ENCODE results near the gene VPS35L.

VPS35L gene

DNA sequence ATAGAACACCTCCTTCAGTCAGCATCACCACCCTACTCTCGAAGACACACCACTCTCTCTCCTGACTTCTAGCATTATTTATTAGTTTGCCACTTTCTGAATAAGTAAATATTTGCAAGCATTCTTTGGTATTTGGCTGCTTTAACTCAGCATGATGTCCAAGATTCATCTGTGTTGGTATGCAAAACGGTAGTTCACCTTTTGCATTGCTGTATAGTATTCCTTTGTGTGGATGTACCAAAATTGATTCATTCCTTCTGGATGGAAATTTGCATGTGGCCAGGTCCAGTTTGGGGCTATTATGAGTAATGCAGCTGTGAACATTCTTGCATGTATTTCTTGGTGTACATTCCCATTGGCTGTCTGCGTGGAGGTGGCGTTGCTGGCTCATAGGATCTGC lies 129.7 kb downstream of the VPS35L start:
- H2BK120ac ChIP-seq (ENCODE audit: insufficient read depth, low read length, poor library complexity): no peak overlapping the region
- peaks cover 7% of the 10 kb centered on the region for H3K79me1 ChIP-seq (ENCODE audit: low read length)
- H3K4me1 ChIP-seq (ENCODE audit: control insufficient read depth in 1 of 2, insufficient read depth in 2 of 2, low read length in 2 of 2): peaks cover 22% of the 10 kb centered on the region in 2 experiments
- no peak overlapping the region for H4K12ac ChIP-seq (ENCODE audit: low read depth, low read length)
- no peak overlapping the region for H3K4me3 ChIP-seq (ENCODE audit: low read depth, low read length)
- DNase-seq: no peak
- no peak overlapping the region for H3K14ac ChIP-seq (ENCODE audit: low read length)
- no peak overlapping the region for H2BK12ac ChIP-seq (ENCODE audit: low read length)
- no peak overlapping the region for H4K91ac ChIP-seq (ENCODE audit: low read depth, low read length)
- H3K27me3 ChIP-seq (ENCODE audit: insufficient read depth, low read length): no peaks in the 10 kb centered on the region
- H3K4ac ChIP-seq (ENCODE audit: low read depth, low read length): no peak overlapping the region
- no peak overlapping the region for H2AK5ac ChIP-seq (ENCODE audit: low read length)
- H3K36me3 ChIP-seq (ENCODE audit: control insufficient read depth in 1 of 2, insufficient read depth in 2 of 2, low read length in 2 of 2): peaks cover 8 to 15% of the 10 kb centered on the region in 2 experiments
- no peak overlapping the region for H3K4me2 ChIP-seq (ENCODE audit: low read length)
- no peak overlapping the region for H3K18ac ChIP-seq (ENCODE audit: low read length)
- WGBS (ENCODE audit: extremely low coverage, insufficient coverage, insufficient read length): no CpG with 5 or more reads among the region's 4 CpGs
- H3K79me2 ChIP-seq (ENCODE audit: control insufficient read depth, insufficient read depth, low read length, poor library complexity): no peaks in the 10 kb centered on the region
- no peak overlapping the region for H4K8ac ChIP-seq (ENCODE audit: low read depth, low read length)
- no peak overlapping the region for H3K23ac ChIP-seq (ENCODE audit: low read length)
- H2BK5ac ChIP-seq (ENCODE audit: low read depth, low read length, poor library complexity): no peak overlapping the region
- no peak overlapping the region for H2AFZ ChIP-seq (ENCODE audit: insufficient read depth, low read length, poor library complexity)
- no peak overlapping the region for H3K27ac ChIP-seq (ENCODE audit: low read depth, low read length)
- H3K9ac ChIP-seq (ENCODE audit: low read length): no peak overlapping the region
- no peaks in the 10 kb centered on the region for H3K9me3 ChIP-seq (ENCODE audit: insufficient read depth, low read depth, low read length)

DNA sequence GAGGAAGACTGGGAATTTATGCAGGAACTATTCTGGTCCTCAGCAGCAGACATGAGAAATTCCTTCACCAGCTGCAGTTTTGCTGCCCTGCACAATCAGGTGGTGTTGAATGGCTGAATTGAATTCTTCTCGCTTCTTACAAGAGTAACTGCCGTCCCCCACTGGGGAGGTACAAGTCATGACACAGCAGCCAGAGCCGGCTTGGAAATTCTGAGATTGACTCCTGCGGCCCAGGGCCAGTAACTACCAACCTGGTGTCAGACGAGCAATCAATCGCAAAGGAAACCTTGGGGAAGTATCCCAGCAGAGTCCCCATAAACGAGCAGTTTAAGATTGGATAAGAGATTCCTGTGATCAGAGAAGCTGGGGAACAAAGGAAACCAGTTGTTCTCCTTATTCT lies 131.8 kb downstream of the VPS35L start:
- WGBS (ENCODE audit: extremely low coverage, insufficient coverage, insufficient read length): no CpG with 5 or more reads among the region's 7 CpGs
- Histone ChIP-seq H2BK120ac (ENCODE audit: insufficient read depth, low read length, poor library complexity) (no peak overlapping the region), H3K4me2 (ENCODE audit: low read length) (no peak overlapping the region), H2AK5ac (ENCODE audit: low read length) (no peak overlapping the region), H2BK12ac (ENCODE audit: low read length) (no peak overlapping the region), H4K91ac (ENCODE audit: low read depth, low read length) (no peak overlapping the region), H3K36me3 (ENCODE audit: control insufficient read depth in 1 of 2, insufficient read depth in 2 of 2, low read length in 2 of 2) (peaks cover 17 to 24% of the 10 kb centered on the region in 2 experiments), H3K23ac (ENCODE audit: low read length) (no peak overlapping the region), H3K4ac (ENCODE audit: low read depth, low read length) (no peak overlapping the region), H3K4me3 (ENCODE audit: low read depth, low read length) (no peak overlapping the region), H3K9ac (ENCODE audit: low read length) (no peak overlapping the region), H4K12ac (ENCODE audit: low read depth, low read length) (no peak overlapping the region), H3K14ac (ENCODE audit: low read length) (no peak overlapping the region), H3K4me1 (ENCODE audit: control insufficient read depth in 1 of 2, insufficient read depth in 2 of 2, low read length in 2 of 2) (peaks cover 13 to 17% of the 10 kb centered on the region in 2 experiments), H3K27ac (ENCODE audit: low read depth, low read length) (peak overlapping the region; percentile 70), H3K18ac (ENCODE audit: low read length) (no peak overlapping the region), H3K79me2 (ENCODE audit: control insufficient read depth, insufficient read depth, low read length, poor library complexity) (no peaks in the 10 kb centered on the region), H3K9me3 (ENCODE audit: insufficient read depth, low read depth, low read length) (peaks cover 1% of the 10 kb centered on the region), H3K27me3 (ENCODE audit: insufficient read depth, low read length) (no peaks in the 10 kb centered on the region), H4K8ac (ENCODE audit: low read depth, low read length) (no peak overlapping the region), H3K79me1 (ENCODE audit: low read length) (peaks cover 4% of the 10 kb centered on the region), H2AFZ (ENCODE audit: insufficient read depth, low read length, poor library complexity) (no peak overlapping the region), H2BK5ac (ENCODE audit: low read depth, low read length, poor library complexity) (peak overlapping the region; percentile 6)
- no peak for DNase-seq

DNA sequence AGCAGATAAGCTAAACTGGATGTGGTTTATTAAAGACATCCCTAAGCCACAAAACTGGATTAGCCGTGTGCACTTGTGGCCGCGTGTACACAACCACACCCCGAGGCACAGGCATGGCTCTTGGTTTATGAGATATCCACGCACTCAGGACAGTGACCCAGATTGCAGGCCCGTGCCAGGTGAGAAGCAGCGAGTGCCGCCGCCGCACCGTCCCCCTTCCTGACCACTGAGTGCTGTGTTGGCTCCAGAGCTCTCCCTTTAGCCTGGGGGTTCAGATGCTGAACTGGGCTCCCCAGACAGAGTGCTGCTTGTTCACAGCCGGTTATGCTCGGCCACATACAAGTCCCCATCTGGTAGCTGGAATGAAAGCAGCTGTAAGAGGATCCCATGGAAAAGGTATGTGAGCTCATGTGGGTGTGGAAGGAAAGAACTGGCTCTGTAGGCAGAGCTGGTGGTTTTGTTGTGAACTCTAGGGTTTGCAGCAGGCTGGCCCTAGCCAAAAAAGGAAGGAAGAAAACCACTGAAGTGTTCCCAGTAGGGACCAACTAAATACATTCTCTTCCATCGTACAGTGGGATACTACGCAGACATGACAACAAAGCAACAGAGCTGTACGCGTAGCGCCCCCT lies 133.0 kb downstream of the VPS35L start:
- H3K9ac ChIP-seq (ENCODE audit: low read length): no peak overlapping the region
- H3K18ac ChIP-seq (ENCODE audit: low read length): no peak overlapping the region
- no peak overlapping the region for H3K4ac ChIP-seq (ENCODE audit: low read depth, low read length)
- no CpG with 5 or more reads among the region's 18 CpGs for WGBS (ENCODE audit: extremely low coverage, insufficient coverage, insufficient read length)
- peak overlapping the region; percentile 6 for H3K27ac ChIP-seq (ENCODE audit: low read depth, low read length)
- no peak overlapping the region for H3K23ac ChIP-seq (ENCODE audit: low read length)
- H3K14ac ChIP-seq (ENCODE audit: low read length): no peak overlapping the region
- no peak overlapping the region for H2BK120ac ChIP-seq (ENCODE audit: insufficient read depth, low read length, poor library complexity)
- no peak for DNase-seq
- no peak overlapping the region for H3K4me2 ChIP-seq (ENCODE audit: low read length)
- H4K91ac ChIP-seq (ENCODE audit: low read depth, low read length): peak overlapping the region; percentile 8
- H3K79me2 ChIP-seq (ENCODE audit: control insufficient read depth, insufficient read depth, low read length, poor library complexity): no peaks in the 10 kb centered on the region
- no peak overlapping the region for H3K4me3 ChIP-seq (ENCODE audit: low read depth, low read length)
- H2BK12ac ChIP-seq (ENCODE audit: low read length): peak overlapping the region; percentile 33
- no peak overlapping the region for H2AFZ ChIP-seq (ENCODE audit: insufficient read depth, low read length, poor library complexity)
- no peak overlapping the region for H2BK5ac ChIP-seq (ENCODE audit: low read depth, low read length, poor library complexity)
- no peak overlapping the region for H4K12ac ChIP-seq (ENCODE audit: low read depth, low read length)
- H3K36me3 ChIP-seq (ENCODE audit: control insufficient read depth in 1 of 2, insufficient read depth in 2 of 2, low read length in 2 of 2): peaks cover 13 to 21% of the 10 kb centered on the region in 2 experiments
- no peak overlapping the region for H2AK5ac ChIP-seq (ENCODE audit: low read length)
- H3K9me3 ChIP-seq (ENCODE audit: insufficient read depth, low read depth, low read length): peaks cover 1% of the 10 kb centered on the region
- peaks cover 13 to 17% of the 10 kb centered on the region in 2 experiments for H3K4me1 ChIP-seq (ENCODE audit: control insufficient read depth in 1 of 2, insufficient read depth in 2 of 2, low read length in 2 of 2)
- peaks cover 4% of the 10 kb centered on the region for H3K79me1 ChIP-seq (ENCODE audit: low read length)
- H3K27me3 ChIP-seq (ENCODE audit: insufficient read depth, low read length): no peaks in the 10 kb centered on the region
- H4K8ac ChIP-seq (ENCODE audit: low read depth, low read length): peak overlapping the region; percentile 47

DNA sequence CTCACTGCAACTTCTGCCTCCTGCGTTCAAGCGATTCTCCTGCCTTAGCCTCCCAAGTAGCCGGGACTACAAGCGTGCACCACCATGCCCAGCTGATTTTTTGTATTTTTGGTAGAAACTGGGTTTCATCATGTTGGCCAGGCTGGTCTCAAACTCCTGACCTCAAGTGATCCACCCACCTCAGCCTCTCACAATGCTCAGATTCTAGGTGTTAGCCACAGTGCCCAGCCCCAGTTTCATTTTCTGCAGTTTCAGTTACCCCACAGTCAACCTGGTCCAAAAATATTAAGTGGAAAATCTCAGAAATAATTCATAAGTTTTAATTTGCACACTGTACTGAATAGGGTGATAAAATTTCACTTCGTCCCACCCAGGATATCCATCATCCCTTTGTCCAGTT lies 133.8 kb downstream of the VPS35L start:
- no peak overlapping the region for H4K91ac ChIP-seq (ENCODE audit: low read depth, low read length)
- H3K27me3 ChIP-seq (ENCODE audit: insufficient read depth, low read length): no peaks in the 10 kb centered on the region
- no peak overlapping the region for H2AK5ac ChIP-seq (ENCODE audit: low read length)
- no peak overlapping the region for H3K4me3 ChIP-seq (ENCODE audit: low read depth, low read length)
- no CpG with 5 or more reads among the region's 5 CpGs for WGBS (ENCODE audit: extremely low coverage, insufficient coverage, insufficient read length)
- no peak overlapping the region for H2BK12ac ChIP-seq (ENCODE audit: low read length)
- no peak overlapping the region for H2BK5ac ChIP-seq (ENCODE audit: low read depth, low read length, poor library complexity)
- H3K79me1 ChIP-seq (ENCODE audit: low read length): peaks cover 4% of the 10 kb centered on the region
- no peak overlapping the region for H3K18ac ChIP-seq (ENCODE audit: low read length)
- no peak overlapping the region for H3K9ac ChIP-seq (ENCODE audit: low read length)
- peaks cover 1% of the 10 kb centered on the region for H3K9me3 ChIP-seq (ENCODE audit: insufficient read depth, low read depth, low read length)
- H3K27ac ChIP-seq (ENCODE audit: low read depth, low read length): no peak overlapping the region
- no peak overlapping the region for H3K23ac ChIP-seq (ENCODE audit: low read length)
- H3K36me3 ChIP-seq (ENCODE audit: control insufficient read depth in 1 of 2, insufficient read depth in 2 of 2, low read length in 2 of 2): peaks cover 10 to 16% of the 10 kb centered on the region in 2 experiments
- H3K79me2 ChIP-seq (ENCODE audit: control insufficient read depth, insufficient read depth, low read length, poor library complexity): no peaks in the 10 kb centered on the region
- no peak overlapping the region for H3K14ac ChIP-seq (ENCODE audit: low read length)
- H3K4me1 ChIP-seq (ENCODE audit: control insufficient read depth in 1 of 2, insufficient read depth in 2 of 2, low read length in 2 of 2): peaks cover 13 to 17% of the 10 kb centered on the region in 2 experiments
- H2AFZ ChIP-seq (ENCODE audit: insufficient read depth, low read length, poor library complexity): no peak overlapping the region
- H4K12ac ChIP-seq (ENCODE audit: low read depth, low read length): no peak overlapping the region
- H3K4ac ChIP-seq (ENCODE audit: low read depth, low read length): no peak overlapping the region
- H2BK120ac ChIP-seq (ENCODE audit: insufficient read depth, low read length, poor library complexity): no peak overlapping the region
- no peak overlapping the region for H4K8ac ChIP-seq (ENCODE audit: low read depth, low read length)
- H3K4me2 ChIP-seq (ENCODE audit: low read length): no peak overlapping the region
- DNase-seq: no peak
